ENCODE data around the gene FNDC3B. TPM values are rescaled to one million over a fixed set of nuclear protein-coding genes. Genes with fewer than 3 reads are reported as not detected.

FNDC3B gene
- total and polyA plus RNA-seq, 2 donors (not counting 1 experiment from before 2014, with no cell fraction given): 1.2 to 9.2 TPM

GRCh38 chr3:172305974-172306373 is 266.6 kb downstream of the FNDC3B start:
- H3K79me2 ChIP-seq (ENCODE audit: control insufficient read depth, insufficient read depth, low read length): no peaks in the 10 kb centered on the region

GRCh38 chr3:172307141-172307560 is 267.8 kb downstream of the FNDC3B start:
- H4K20me1 ChIP-seq (ENCODE audit: control insufficient read depth, insufficient read depth, low read length, poor library complexity, severe bottlenecking): no peaks in the 10 kb centered on the region

More at GRCh38 chr3:172305974-172306373, 266.6 kb downstream of the FNDC3B start:
- H2AFZ ChIP-seq (ENCODE audit: insufficient read depth, low read depth, low read length, poor library complexity, severe bottlenecking): no peak overlapping the region
- no peaks in the 10 kb centered on the region for H4K20me1 ChIP-seq (ENCODE audit: control insufficient read depth, insufficient read depth, low read length, poor library complexity, severe bottlenecking)
- POLR2A ChIA-PET: no interaction called here
- Mint-ChIP-seq H3K4me3 (no peak overlapping the region), H3K9me3 (ENCODE audit: insufficient read depth) (no peaks in the 10 kb centered on the region), H3K27me3 (no peaks in the 10 kb centered on the region), H3K4me1 (no peaks in the 10 kb centered on the region), H3K27ac (no peak overlapping the region)
- no peak overlapping the region for H3K27ac ChIP-seq (ENCODE audit: low read length in 2 of 2)
- H3K27me3 ChIP-seq (replicated peaks in 1 of 4; ENCODE audit: control extremely low read depth in 1 of 4, control insufficient read depth in 3 of 4, insufficient read depth in 4 of 4, low read length in 3 of 4): no peaks in the 10 kb centered on the region
- no peaks in the 10 kb centered on the region for H3K4me1 ChIP-seq (ENCODE audit: control insufficient read depth in 2 of 2, insufficient read depth in 2 of 2, low read length in 2 of 2)
- DNase-seq: no peak
- WGBS (ENCODE audit: insufficient coverage): no CpG with 5 or more reads among the region's 2 CpGs
- CTCF ChIA-PET: no interaction called here
- ATAC-seq (ENCODE audit: low read depth): no peak
- intact Hi-C loops (cut with micrococcal nuclease): no loop called here
- no peak overlapping the region for H3K4me2 ChIP-seq (replicated peaks; ENCODE audit: low read depth, low read length, poor library complexity, severe bottlenecking)
- H3K9ac ChIP-seq (ENCODE audit: low read length): no peak overlapping the region
- TF ChIP-seq EZH2 (IDR thresholded peaks at IDR 0.05; ENCODE audit: borderline replicate concordance, insufficient read depth, low read depth, low read length, poor library complexity, severe bottlenecking): no peak
- no peak for TF ChIP-seq CTCF (IDR thresholded peaks at IDR 0.05)
- H3K36me3 ChIP-seq (replicated peaks in 1 of 2; ENCODE audit: control extremely low read depth in 1 of 2, control insufficient read depth in 1 of 2, extremely low read depth in 1 of 2, insufficient read depth in 2 of 2, low read length in 1 of 2): no peaks in the 10 kb centered on the region
- H3K4me3 ChIP-seq (ENCODE audit: control extremely low read depth in 1 of 5, extremely low read depth in 1 of 5, insufficient read depth in 1 of 5, low read depth in 2 of 5, low read length in 4 of 5): no peak overlapping the region
- no peaks in the 10 kb centered on the region for H3K9me3 ChIP-seq (ENCODE audit: control extremely low read depth in 1 of 3, control insufficient read depth in 2 of 3, insufficient read depth in 1 of 3, low read length in 2 of 3)

More at GRCh38 chr3:172307141-172307560, 267.8 kb downstream of the FNDC3B start:
- H3K9me3 Mint-ChIP-seq (ENCODE audit: insufficient read depth): no peaks in the 10 kb centered on the region
- WGBS (ENCODE audit: insufficient coverage): 100% methylated on average over 5 of the region's 5 CpGs
- Histone ChIP-seq H3K4me3 (ENCODE audit: control extremely low read depth in 1 of 5, extremely low read depth in 1 of 5, insufficient read depth in 1 of 5, low read depth in 2 of 5, low read length in 4 of 5) (no peak overlapping the region), H3K4me2 (replicated peaks; ENCODE audit: low read depth, low read length, poor library complexity, severe bottlenecking) (no peak overlapping the region), H3K9ac (ENCODE audit: low read length) (no peak overlapping the region), H3K27ac (ENCODE audit: low read length in 2 of 2) (no peak overlapping the region), H3K9me3 (ENCODE audit: control extremely low read depth in 1 of 3, control insufficient read depth in 2 of 3, insufficient read depth in 1 of 3, low read length in 2 of 3) (no peaks in the 10 kb centered on the region), H3K36me3 (replicated peaks in 1 of 2; ENCODE audit: control extremely low read depth in 1 of 2, control insufficient read depth in 1 of 2, extremely low read depth in 1 of 2, insufficient read depth in 2 of 2, low read length in 1 of 2) (no peaks in the 10 kb centered on the region), H3K79me2 (ENCODE audit: control insufficient read depth, insufficient read depth, low read length) (no peaks in the 10 kb centered on the region), H3K4me1 (ENCODE audit: control insufficient read depth in 2 of 2, insufficient read depth in 2 of 2, low read length in 2 of 2) (no peaks in the 10 kb centered on the region), H2AFZ (ENCODE audit: insufficient read depth, low read depth, low read length, poor library complexity, severe bottlenecking) (no peak overlapping the region), H3K27me3 (replicated peaks in 1 of 4; ENCODE audit: control extremely low read depth in 1 of 4, control insufficient read depth in 3 of 4, insufficient read depth in 4 of 4, low read length in 3 of 4) (no peaks in the 10 kb centered on the region)
- ATAC-seq (ENCODE audit: low read depth) (no peak), DNase-seq (no peak)
- H3K4me3 Mint-ChIP-seq: no peak overlapping the region
- no peaks in the 10 kb centered on the region for H3K27me3 Mint-ChIP-seq
- ChIA-PET POLR2A (no interaction called here), CTCF (interaction anchor here (0.6 kb wide), 1 partner anchor 409 kb away, joined by 5 read pairs; no protein-coding TSS in a partner anchor)
- H3K4me1 Mint-ChIP-seq: no peaks in the 10 kb centered on the region
- H3K27ac Mint-ChIP-seq: no peak overlapping the region
- intact Hi-C loops (cut with micrococcal nuclease): no loop called here
- no peak for TF ChIP-seq CTCF (IDR thresholded peaks at IDR 0.05)
- no peak for TF ChIP-seq EZH2 (IDR thresholded peaks at IDR 0.05; ENCODE audit: borderline replicate concordance, insufficient read depth, low read depth, low read length, poor library complexity, severe bottlenecking)

All from B cell (primary cell).